HepG2 (cell line): ENCODE data around the gene ALDH3B2. TPM values are rescaled to one million over a fixed set of nuclear protein-coding genes. Genes with fewer than 3 reads are reported as not detected.

Experiments used
- ELF4 ChIP-seq: sonication (generic); formaldehyde crosslinking; IDR thresholded peaks from 2 replicates; pipeline ENCODE4 v1.5.0; 2020; ENCODE audit warnings: missing genetic modification reagents, mild to moderate bottlenecking, moderate library complexity, borderline replicate concordance
- HOXA5 ChIP-seq: sonication (generic); formaldehyde crosslinking; IDR thresholded peaks from 2 replicates; pipeline ENCODE4 v1.4.0; 2020; ENCODE audit warnings: missing genetic modification reagents
- KDM1A ChIP-seq: IDR thresholded peaks from 2 replicates; pipeline ENCODE4 v1.6.1; 2016; ENCODE audit warnings: missing compliant biosample characterization
- KDM3A ChIP-seq: IDR thresholded peaks from 2 replicates; pipeline ENCODE4 v1.6.1; 2018; ENCODE audit warnings: low read depth, missing compliant biosample characterization
- MYNN ChIP-seq: sonication (generic); formaldehyde crosslinking; IDR thresholded peaks from 2 replicates; pipeline ENCODE4 v1.4.0; 2020; ENCODE audit warnings: mild to moderate bottlenecking, low read depth, missing genetic modification reagents
- NR2F1 ChIP-seq, 2 experiments: fragments of 450-650 bp in 1 of 2; formaldehyde crosslinking in 1 of 2; IDR thresholded peaks; 2 replicates each; pipeline versions ENCODE4 v1.5.0 to v1.6.1; 2016 to 2020; ENCODE audit warnings: mild to moderate bottlenecking in 1 of 2, missing compliant biosample characterization in 1 of 2, missing genetic modification reagents in 1 of 2, moderate library complexity in 1 of 2
- REPIN1 ChIP-seq: sonication (generic); formaldehyde crosslinking; IDR thresholded peaks from 2 replicates; pipeline ENCODE4 v1.8.0; 2022; ENCODE audit warnings: missing genetic modification reagents, low read depth, mild to moderate bottlenecking, borderline replicate concordance
- SALL2 ChIP-seq: sonication (generic); formaldehyde crosslinking; IDR thresholded peaks from 2 replicates; pipeline ENCODE4 v1.8.1; 2023; ENCODE audit warnings: mild to moderate bottlenecking, missing genetic modification reagents, inconsistent platforms
- SMARCC2 ChIP-seq: fragments of 450-650 bp; IDR thresholded peaks from 2 replicates; pipeline ENCODE4 v1.6.1; 2017; ENCODE audit warnings: antibody characterized with exemption, mild to moderate bottlenecking
- U2AF1 ChIP-seq: fragments of 200-400 bp; formaldehyde crosslinking; optimal IDR thresholded peaks from 2 replicates; pipeline ENCODE3; 2017; ENCODE audit warnings: mild to moderate bottlenecking, low read depth, low read length
- XBP1 ChIP-seq: sonication (generic); formaldehyde crosslinking; IDR thresholded peaks from 2 replicates; pipeline ENCODE4 v1.5.0; 2020; ENCODE audit warnings: missing genetic modification reagents
- ZNF253 ChIP-seq: sonication (generic); formaldehyde crosslinking; IDR thresholded peaks from 2 replicates; pipeline ENCODE4 v1.8.0; 2022; ENCODE audit warnings: mild to moderate bottlenecking, missing genetic modification reagents, borderline replicate concordance
- ZNF383 ChIP-seq: sonication (generic); formaldehyde crosslinking; IDR thresholded peaks from 2 replicates; pipeline ENCODE4 v1.4.0; 2020; ENCODE audit warnings: missing genetic modification reagents, mild to moderate bottlenecking, borderline replicate concordance
- ZNF616 ChIP-seq: sonication (generic); formaldehyde crosslinking; IDR thresholded peaks from 2 replicates; pipeline ENCODE4 v1.5.0; 2020; ENCODE audit warnings: low read depth, mild to moderate bottlenecking, missing genetic modification reagents
- ZNF781 ChIP-seq: sonication (generic); formaldehyde crosslinking; IDR thresholded peaks from 2 replicates; pipeline ENCODE4 v1.5.1; 2020; ENCODE audit warnings: borderline replicate concordance, mild to moderate bottlenecking, missing genetic modification reagents; ENCODE audit errors: not compliant biosample characterization
- polyA plus RNA-seq, 8 experiments: library from polyadenylated mRNA; depleted of rRNA in 3 of 8; stranded (reverse) in 7 of 8; unstranded in 1 of 8; fragments of >200 nt; fragmentation: Illumina TruSeq in 4 of 8; extraction: Trizol in 4 of 8; gene quantifications; 2 replicates each; pipeline versions ENCODE4 v1.2.1 to v1.2.3, GENCODE V29; 2011 to 2016; ENCODE audit warnings: low read depth in 4 of 8, missing spikeins in 1 of 8, mixed read lengths in 1 of 8; ENCODE audit not compliant: insufficient read depth in 1 of 8
- total RNA-seq, 5 experiments: library from RNA; depleted of rRNA; stranded (reverse); fragments of >200 nt; fragmentation: Illumina TruSeq; extraction: Trizol; gene quantifications; 2 replicates each; pipeline ENCODE4 v1.2.3, GENCODE V29; 2016; ENCODE audit warnings: low read depth in 1 of 5
- TF ChIP-seq, protein P1 (sequence below): sonication (generic); formaldehyde crosslinking; IDR thresholded peaks from 2 replicates; pipeline ENCODE4 v1.8.0; 2022; ENCODE audit warnings: mild to moderate bottlenecking, missing genetic modification reagents
- TF ChIP-seq, protein P2 (sequence below): sonication (generic); formaldehyde crosslinking; IDR thresholded peaks from 2 replicates; pipeline ENCODE4 v1.5.0; 2020; ENCODE audit warnings: mild to moderate bottlenecking, missing genetic modification reagents, borderline replicate concordance
- TF ChIP-seq, protein P3 (sequence below): sonication (generic); formaldehyde crosslinking; IDR thresholded peaks from 2 replicates; pipeline ENCODE4 v1.8.0; 2022; ENCODE audit warnings: mild to moderate bottlenecking, missing genetic modification reagents; ENCODE audit not compliant: insufficient replicate concordance
- TF ChIP-seq, protein P4 (sequence below): sonication (generic); formaldehyde crosslinking; IDR thresholded peaks from 2 replicates; pipeline ENCODE4 v1.4.0; 2020; ENCODE audit warnings: missing genetic modification reagents

The ALDH3B2 gene
- total and polyA plus RNA-seq, 2 of the 13 experiments (the other 11 are each of a cell fraction or from before 2014, with no cell fraction given) = not detected

DNA sequence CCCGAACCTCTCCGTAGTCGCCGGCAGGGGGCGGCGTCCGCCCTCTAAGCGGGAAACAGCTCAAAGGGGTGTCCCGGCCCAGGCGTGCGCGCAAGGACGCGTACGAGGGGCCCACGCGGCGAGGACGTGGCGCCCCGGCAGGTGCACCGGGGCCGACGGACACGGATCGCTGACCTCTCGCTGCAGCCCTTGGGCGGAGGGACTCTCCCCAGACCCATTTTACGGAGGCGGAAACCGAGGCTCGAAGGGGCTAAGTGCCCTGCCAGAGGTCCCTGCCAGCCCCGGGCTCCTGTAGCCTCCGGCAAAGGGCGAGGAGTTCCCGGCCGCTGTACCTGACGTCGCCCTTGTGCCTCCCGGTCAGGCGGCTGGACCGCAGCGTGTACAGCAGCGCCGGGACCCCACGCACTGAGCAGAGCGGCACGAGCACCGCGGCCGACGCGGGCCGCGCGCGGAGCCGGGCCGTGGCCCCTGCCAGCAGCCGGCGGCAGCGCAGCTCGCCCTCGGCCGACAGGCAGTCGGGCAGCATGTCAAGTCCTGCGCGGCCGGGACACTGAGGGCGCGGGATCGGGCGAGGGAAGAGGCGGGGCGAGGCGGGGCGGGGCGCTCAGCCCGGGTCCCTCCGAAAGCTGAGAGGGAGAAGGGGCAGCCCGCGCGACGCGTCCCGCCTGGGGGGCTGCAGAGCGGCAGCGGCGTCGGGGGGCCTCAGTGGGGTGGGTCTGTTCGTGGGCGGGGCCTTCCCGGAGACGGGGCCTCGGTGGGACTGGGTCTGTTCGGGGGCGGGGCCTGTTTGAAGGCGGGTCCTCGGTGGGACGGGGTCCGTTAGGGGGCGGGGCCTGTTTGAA lies 44.8 kb downstream of the ALDH3B2 start, which contains the start of gene NUDT8 (continued):
- TF ChIP-seq, protein P1, sequence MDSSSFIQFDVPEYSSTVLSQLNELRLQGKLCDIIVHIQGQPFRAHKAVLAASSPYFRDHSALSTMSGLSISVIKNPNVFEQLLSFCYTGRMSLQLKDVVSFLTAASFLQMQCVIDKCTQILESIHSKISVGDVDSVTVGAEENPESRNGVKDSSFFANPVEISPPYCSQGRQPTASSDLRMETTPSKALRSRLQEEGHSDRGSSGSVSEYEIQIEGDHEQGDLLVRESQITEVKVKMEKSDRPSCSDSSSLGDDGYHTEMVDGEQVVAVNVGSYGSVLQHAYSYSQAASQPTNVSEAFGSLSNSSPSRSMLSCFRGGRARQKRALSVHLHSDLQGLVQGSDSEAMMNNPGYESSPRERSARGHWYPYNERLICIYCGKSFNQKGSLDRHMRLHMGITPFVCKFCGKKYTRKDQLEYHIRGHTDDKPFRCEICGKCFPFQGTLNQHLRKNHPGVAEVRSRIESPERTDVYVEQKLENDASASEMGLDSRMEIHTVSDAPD (CRISPR knock-in tag) = no peak
- TF ChIP-seq XBP1 (CRISPR knock-in tag) = no peak
- TF ChIP-seq, protein P2, sequence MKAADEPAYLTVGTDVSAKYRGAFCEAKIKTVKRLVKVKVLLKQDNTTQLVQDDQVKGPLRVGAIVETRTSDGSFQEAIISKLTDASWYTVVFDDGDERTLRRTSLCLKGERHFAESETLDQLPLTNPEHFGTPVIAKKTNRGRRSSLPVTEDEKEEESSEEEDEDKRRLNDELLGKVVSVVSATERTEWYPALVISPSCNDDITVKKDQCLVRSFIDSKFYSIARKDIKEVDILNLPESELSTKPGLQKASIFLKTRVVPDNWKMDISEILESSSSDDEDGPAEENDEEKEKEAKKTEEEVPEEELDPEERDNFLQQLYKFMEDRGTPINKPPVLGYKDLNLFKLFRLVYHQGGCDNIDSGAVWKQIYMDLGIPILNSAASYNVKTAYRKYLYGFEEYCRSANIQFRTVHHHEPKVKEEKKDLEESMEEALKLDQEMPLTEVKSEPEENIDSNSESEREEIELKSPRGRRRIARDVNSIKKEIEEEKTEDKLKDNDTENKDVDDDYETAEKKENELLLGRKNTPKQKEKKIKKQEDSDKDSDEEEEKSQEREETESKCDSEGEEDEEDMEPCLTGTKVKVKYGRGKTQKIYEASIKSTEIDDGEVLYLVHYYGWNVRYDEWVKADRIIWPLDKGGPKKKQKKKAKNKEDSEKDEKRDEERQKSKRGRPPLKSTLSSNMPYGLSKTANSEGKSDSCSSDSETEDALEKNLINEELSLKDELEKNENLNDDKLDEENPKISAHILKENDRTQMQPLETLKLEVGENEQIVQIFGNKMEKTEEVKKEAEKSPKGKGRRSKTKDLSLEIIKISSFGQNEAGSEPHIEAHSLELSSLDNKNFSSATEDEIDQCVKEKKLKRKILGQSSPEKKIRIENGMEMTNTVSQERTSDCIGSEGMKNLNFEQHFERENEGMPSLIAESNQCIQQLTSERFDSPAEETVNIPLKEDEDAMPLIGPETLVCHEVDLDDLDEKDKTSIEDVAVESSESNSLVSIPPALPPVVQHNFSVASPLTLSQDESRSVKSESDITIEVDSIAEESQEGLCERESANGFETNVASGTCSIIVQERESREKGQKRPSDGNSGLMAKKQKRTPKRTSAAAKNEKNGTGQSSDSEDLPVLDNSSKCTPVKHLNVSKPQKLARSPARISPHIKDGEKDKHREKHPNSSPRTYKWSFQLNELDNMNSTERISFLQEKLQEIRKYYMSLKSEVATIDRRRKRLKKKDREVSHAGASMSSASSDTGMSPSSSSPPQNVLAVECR = peak; percentile 36; the same call in 1 of the 2 replicates
- TF ChIP-seq ZNF253 (CRISPR knock-in tag) = peak; percentile 95
- TF ChIP-seq, protein P3, sequence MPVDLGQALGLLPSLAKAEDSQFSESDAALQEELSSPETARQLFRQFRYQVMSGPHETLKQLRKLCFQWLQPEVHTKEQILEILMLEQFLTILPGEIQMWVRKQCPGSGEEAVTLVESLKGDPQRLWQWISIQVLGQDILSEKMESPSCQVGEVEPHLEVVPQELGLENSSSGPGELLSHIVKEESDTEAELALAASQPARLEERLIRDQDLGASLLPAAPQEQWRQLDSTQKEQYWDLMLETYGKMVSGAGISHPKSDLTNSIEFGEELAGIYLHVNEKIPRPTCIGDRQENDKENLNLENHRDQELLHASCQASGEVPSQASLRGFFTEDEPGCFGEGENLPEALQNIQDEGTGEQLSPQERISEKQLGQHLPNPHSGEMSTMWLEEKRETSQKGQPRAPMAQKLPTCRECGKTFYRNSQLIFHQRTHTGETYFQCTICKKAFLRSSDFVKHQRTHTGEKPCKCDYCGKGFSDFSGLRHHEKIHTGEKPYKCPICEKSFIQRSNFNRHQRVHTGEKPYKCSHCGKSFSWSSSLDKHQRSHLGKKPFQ (CRISPR knock-in tag) = peak; percentile 61
- no peak for TF ChIP-seq NR2F1 (CRISPR knock-in tag; IDR thresholded peaks at IDR 0.05)
- no peak for TF ChIP-seq ELF4 (CRISPR knock-in tag)
- peak; percentile 82 for TF ChIP-seq HOXA5 (CRISPR knock-in tag)
- TF ChIP-seq REPIN1 (CRISPR knock-in tag) = peak; percentile 55; the same call in 1 of the 2 replicates
- TF ChIP-seq ZNF781 (CRISPR knock-in tag) = no peak
- peak; percentile 83; the same call in 1 of the 2 replicates for TF ChIP-seq MYNN (CRISPR knock-in tag)
- TF ChIP-seq ZNF383 (CRISPR knock-in tag) = no peak
- no peak; the same call in 1 of the 2 replicates for TF ChIP-seq ZNF616
- TF ChIP-seq SALL2 (CRISPR knock-in tag) = peak; percentile 79; the same call in 1 of the 2 replicates
- TF ChIP-seq, protein P4, sequence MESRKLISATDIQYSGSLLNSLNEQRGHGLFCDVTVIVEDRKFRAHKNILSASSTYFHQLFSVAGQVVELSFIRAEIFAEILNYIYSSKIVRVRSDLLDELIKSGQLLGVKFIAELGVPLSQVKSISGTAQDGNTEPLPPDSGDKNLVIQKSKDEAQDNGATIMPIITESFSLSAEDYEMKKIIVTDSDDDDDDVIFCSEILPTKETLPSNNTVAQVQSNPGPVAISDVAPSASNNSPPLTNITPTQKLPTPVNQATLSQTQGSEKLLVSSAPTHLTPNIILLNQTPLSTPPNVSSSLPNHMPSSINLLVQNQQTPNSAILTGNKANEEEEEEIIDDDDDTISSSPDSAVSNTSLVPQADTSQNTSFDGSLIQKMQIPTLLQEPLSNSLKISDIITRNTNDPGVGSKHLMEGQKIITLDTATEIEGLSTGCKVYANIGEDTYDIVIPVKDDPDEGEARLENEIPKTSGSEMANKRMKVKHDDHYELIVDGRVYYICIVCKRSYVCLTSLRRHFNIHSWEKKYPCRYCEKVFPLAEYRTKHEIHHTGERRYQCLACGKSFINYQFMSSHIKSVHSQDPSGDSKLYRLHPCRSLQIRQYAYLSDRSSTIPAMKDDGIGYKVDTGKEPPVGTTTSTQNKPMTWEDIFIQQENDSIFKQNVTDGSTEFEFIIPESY (CRISPR knock-in tag) = peak; percentile 61; the same call in 1 of the 2 replicates
- TF ChIP-seq KDM3A (CRISPR knock-in tag) = no peak
- TF ChIP-seq U2AF1 = no peak
- no peak for TF ChIP-seq KDM1A
- TF ChIP-seq SMARCC2 = no peak
